ENCODE results near the gene ARMC9. TPM values are rescaled to one million over a fixed set of nuclear protein-coding genes. Genes with fewer than 3 reads are reported as not detected.

The ARMC9 gene
- total RNA-seq, 1 donor from 2014 or later = 35.2 TPM

GRCh38 chr2:231341100-231341499 lies 142.7 kb downstream of the ARMC9 start:
- Mint-ChIP-seq H3K4me1 (ENCODE audit: unreplicated experiment) (no peaks in the 10 kb centered on the region), H3K27ac (no peak overlapping the region), H3K9me3 (no peaks in the 10 kb centered on the region), H3K36me3 (peaks cover 12% of the 10 kb centered on the region), H3K27me3 (no peaks in the 10 kb centered on the region), H3K4me3 (no peak overlapping the region)
- no peak for DNase-seq (ENCODE audit: extremely low spot score, unreplicated experiment)
- no peak for TF ChIP-seq CTCF (conservative IDR thresholded peaks at IDR 0.05)

- no peak for TF ChIP-seq CTCF (conservative IDR thresholded peaks at IDR 0.05)
- H3K36me3 Mint-ChIP-seq = peaks cover 14% of the 10 kb centered on the region
- H3K9me3 Mint-ChIP-seq = no peaks in the 10 kb centered on the region
- peaks cover 1% of the 10 kb centered on the region for H3K4me1 Mint-ChIP-seq (ENCODE audit: unreplicated experiment)
- peak overlapping the region; percentile 21 for H3K27ac Mint-ChIP-seq
- DNase-seq (ENCODE audit: extremely low spot score, unreplicated experiment) = no peak
- H3K4me3 Mint-ChIP-seq = no peak overlapping the region
- no peaks in the 10 kb centered on the region for H3K27me3 Mint-ChIP-seq
Measured at GRCh38 chr2:231342061-231342711, 143.8 kb downstream of the ARMC9 start.

- no peaks in the 10 kb centered on the region for H3K27me3 Mint-ChIP-seq
- peaks cover 10% of the 10 kb centered on the region for H3K4me1 Mint-ChIP-seq (ENCODE audit: unreplicated experiment)
- H3K9me3 Mint-ChIP-seq = no peaks in the 10 kb centered on the region
- no peak for DNase-seq (ENCODE audit: extremely low spot score, unreplicated experiment)
- H3K36me3 Mint-ChIP-seq = peaks cover 20% of the 10 kb centered on the region
- H3K27ac Mint-ChIP-seq = no peak overlapping the region
- TF ChIP-seq CTCF (conservative IDR thresholded peaks at IDR 0.05) = no peak
- H3K4me3 Mint-ChIP-seq = no peak overlapping the region
Measured at GRCh38 chr2:231343006-231343710, 144.7 kb downstream of the ARMC9 start.

- Mint-ChIP-seq H3K4me3 (no peak overlapping the region), H3K27ac (no peak overlapping the region), H3K36me3 (peaks cover 20% of the 10 kb centered on the region), H3K9me3 (peaks cover under 1% of the 10 kb centered on the region), H3K27me3 (no peaks in the 10 kb centered on the region), H3K4me1 (ENCODE audit: unreplicated experiment) (peaks cover 13% of the 10 kb centered on the region)
- TF ChIP-seq CTCF (conservative IDR thresholded peaks at IDR 0.05) = no peak
- DNase-seq (ENCODE audit: extremely low spot score, unreplicated experiment) = no peak
Measured at GRCh38 chr2:231343988-231344387, 145.6 kb downstream of the ARMC9 start.

- H3K4me1 Mint-ChIP-seq (ENCODE audit: unreplicated experiment) = peaks cover 13% of the 10 kb centered on the region
- TF ChIP-seq CTCF (conservative IDR thresholded peaks at IDR 0.05) = no peak
- H3K9me3 Mint-ChIP-seq = peaks cover 4% of the 10 kb centered on the region
- H3K36me3 Mint-ChIP-seq = peaks cover 20% of the 10 kb centered on the region
- DNase-seq (ENCODE audit: extremely low spot score, unreplicated experiment) = no peak
- H3K27me3 Mint-ChIP-seq = no peaks in the 10 kb centered on the region
- H3K27ac Mint-ChIP-seq = no peak overlapping the region
- no peak overlapping the region for H3K4me3 Mint-ChIP-seq
Measured at GRCh38 chr2:231344851-231345250, 146.4 kb downstream of the ARMC9 start.
